Erythroblast (primary cell): ENCODE measurements around the gene CEP85L.

Experiments
- GATA1 ChIP-seq: IDR thresholded peaks from 2 replicates; pipeline ENCODE4 v1.6.1; 2011; ENCODE audit warnings: low read depth, mild to moderate bottlenecking, control low read depth, low read length, moderate library complexity
- POLR2A ChIP-seq: IDR thresholded peaks from 2 replicates; pipeline ENCODE4 v1.6.1; 2011; ENCODE audit warnings: mild to moderate bottlenecking, low read length

DNA sequence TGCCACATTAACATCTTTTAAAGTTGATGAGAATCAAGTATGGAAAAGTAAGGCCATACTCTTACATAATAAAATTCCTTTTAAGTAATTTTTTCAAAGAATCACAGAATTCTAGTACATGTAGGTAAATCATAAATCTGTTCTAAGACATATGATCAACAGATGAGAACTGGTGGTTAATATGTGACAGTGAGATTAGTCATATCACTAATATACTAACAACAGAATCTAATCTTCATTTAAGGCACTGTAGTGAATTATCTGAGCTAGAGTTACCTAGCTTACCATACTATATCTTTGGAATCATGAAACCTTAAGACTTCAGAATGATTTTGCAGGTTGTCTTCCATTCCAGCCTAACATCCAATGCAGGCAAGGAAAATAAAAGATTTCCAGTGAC lies 91.7 kb downstream of the CEP85L start:
- TF ChIP-seq POLR2A (no peak), GATA1 (no peak)
